Psoas muscle (tissue), 8 donors: ENCODE results near the gene CAPRIN1. TPM values are rescaled to one million over a fixed set of nuclear protein-coding genes. Genes with fewer than 3 reads are reported as not detected.

Experiments
- ATAC-seq, 4 donors: fragments of 200-7000 bp; cut with Tn5 transposase; one replicate each; pipeline ENCODE4 v1.9.1; 2020; ENCODE audit warnings: moderate library complexity in 3 of 4, mild to moderate bottlenecking in 2 of 4
- DNase-seq, 2 donors: peaks; one replicate each; pipeline ENCODE4 v3.0.0-alpha.2; 2020
- H3K27ac ChIP-seq: fragments of 200-600 bp; one replicate; pipeline ENCODE4 v1.8.0; 2022
- H3K27me3 ChIP-seq, 3 donors: fragments of 200-600 bp in 1 of 3; one replicate each; pipeline versions ENCODE4 v1.6.1 to v1.8.0; 2013 to 2022; ENCODE audit warnings: low read length in 2 of 3, mild to moderate bottlenecking in 2 of 3, moderate library complexity in 1 of 3; ENCODE audit not compliant: insufficient read depth in 3 of 3
- H3K36me3 ChIP-seq, 2 donors: fragments of 200-600 bp in 1 of 2; one replicate each; pipeline versions ENCODE4 v1.6.1 to v1.8.0; 2013 to 2022; ENCODE audit warnings: low read depth in 1 of 2, mild to moderate bottlenecking in 1 of 2, moderate library complexity in 1 of 2; ENCODE audit not compliant: insufficient read depth in 1 of 2
- H3K4me1 ChIP-seq: fragments of 200-600 bp; one replicate; pipeline ENCODE4 v1.8.0; 2022
- H3K4me3 ChIP-seq: fragments of 200-600 bp; one replicate; pipeline ENCODE4 v1.8.0; 2022; ENCODE audit warnings: mild to moderate bottlenecking
- H3K9me3 ChIP-seq: fragments of 200-600 bp; one replicate; pipeline ENCODE4 v1.8.0; 2022
- CTCF ChIP-seq: fragments of 200-600 bp; IDR thresholded peaks from one replicate; pipeline ENCODE4 v1.8.0; 2022; ENCODE audit warnings: antibody characterized with exemption
- WGBS, 3 donors: extraction: QIAGEN DNeasy Blood & Tissue Kit; methylation state at CpG; one replicate each; pipeline versions ENCODE4 v1.1.6 to v1.1.7; 2013; 5-methylcytosine and 5-hydroxymethylcytosine counted together
- intact Hi-C, 2 donors: fragments of 100-400 bp; cut with DNase I; formaldehyde crosslinking; loops; one replicate each; pipeline versions ENCODE4 v1.11.0 to v1.14.2; 2022
- polyA plus RNA-seq, 3 donors: library from polyadenylated mRNA; stranded (reverse); fragments of 200-250 nt; gene quantifications; one replicate each; pipeline ENCODE4 v1.2.3, GENCODE V29; 2013
- total RNA-seq, 4 donors: library from RNA; stranded (reverse); fragmentation: NEBNext Ultra II Directional in 2 of 4; extraction: Animal tissue kit (Norgen Biotek cat#: 25700) in 2 of 4; gene quantifications; one replicate each; pipeline versions ENCODE4 v1.2.1 to v1.2.4, GENCODE V29; 2021 to 2023
- donor health status: healthy with polysubstance abuse.
- donor health status: DM: no; HTN: no; CAD: no; lungs with moderate emphysema.
- donor health status: Bipolar disorder and iron deficiency.
- donor health status: healthy.
- donor health status: DM: yes; HTN: yes; CAD: no.
- donor health status: DM: no; HTN: no; CAD: no.
- donor health status: DM: no; HTN: no; CAD: no.
- donor health status: DM: yes; HTN: yes; CAD: no.

The CAPRIN1 gene
- total and polyA plus RNA-seq, 7 donors = 31.4 to 122 (median 70.3) TPM

DNA sequence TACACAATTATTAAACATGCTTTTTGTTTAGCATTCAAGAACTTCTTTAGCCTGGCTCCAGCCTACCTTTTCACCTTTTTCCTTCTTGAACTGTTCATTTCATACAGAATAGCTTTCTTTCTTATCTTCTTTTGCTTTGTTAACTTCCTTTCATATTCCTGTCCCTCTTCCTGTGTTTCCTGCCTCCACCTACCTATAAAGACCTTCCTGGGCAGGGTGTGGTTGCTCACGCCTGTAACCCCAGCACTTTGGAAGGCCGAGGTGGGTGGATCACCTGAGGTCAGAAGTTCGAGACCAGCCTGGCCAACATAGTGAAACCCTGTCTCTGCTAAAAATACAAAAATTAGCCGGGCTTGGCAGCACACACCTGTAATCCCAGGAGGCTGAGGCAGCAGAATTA, 22.9 kb downstream of the CAPRIN1 start:
- WGBS, 3 donors = 24 to 44% (median 38%) methylated on average over 4 of the region's 4 CpGs

DNA sequence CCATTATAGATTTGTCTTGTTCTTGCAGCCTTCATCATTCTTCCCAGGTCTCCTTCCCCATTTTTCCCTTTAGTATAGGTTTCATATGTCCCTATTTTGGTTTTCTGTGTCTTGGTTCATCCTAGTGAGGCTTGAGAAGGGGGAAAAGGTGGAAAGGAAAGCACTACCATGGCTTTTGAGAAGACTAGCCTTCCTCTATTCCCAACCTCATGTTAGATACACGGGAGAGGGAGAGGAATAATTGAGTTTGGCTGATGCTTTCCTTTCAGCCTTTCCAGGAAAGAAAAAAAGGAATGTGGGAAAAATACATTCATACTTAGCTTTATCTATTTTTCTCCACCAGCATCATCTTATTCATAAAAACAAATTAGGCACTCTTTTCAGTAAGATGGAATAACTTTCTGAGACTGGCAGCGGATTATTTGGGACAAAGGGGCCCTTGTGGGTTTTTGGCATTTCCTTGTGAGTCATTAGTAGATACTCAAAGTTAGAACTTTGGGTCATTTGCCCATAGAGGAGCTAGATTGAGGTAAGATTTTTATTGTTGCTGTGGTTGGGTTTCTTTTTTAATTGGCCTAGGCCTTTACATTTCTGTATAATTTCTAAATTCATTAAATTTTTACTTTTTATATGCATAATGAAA, 23.8 kb downstream of the CAPRIN1 start:
- no peaks in the 10 kb centered on the region for H3K9me3 ChIP-seq
- no peak for DNase-seq
- H3K27me3 ChIP-seq = no peaks in the 10 kb centered on the region
- no peak for ATAC-seq
- H3K4me3 ChIP-seq = no peak overlapping the region
- 54 to 61% (median 60%) methylated on average over 2 of the region's 2 CpGs for WGBS, 3 donors
- intact Hi-C loops = loop anchor here in 1 of 2 donors (5.0 kb wide), 1 partner anchor 42 kb away; no protein-coding TSS in a partner anchor
- no peak for TF ChIP-seq CTCF
- H3K27ac ChIP-seq = no peak overlapping the region
- H3K4me1 ChIP-seq = peaks cover 10% of the 10 kb centered on the region
- H3K36me3 ChIP-seq = peaks cover 2 to 89% of the 10 kb centered on the region in 2 donors

More for the DNA sequence above, 22.9 kb downstream of the CAPRIN1 start:
- intact Hi-C loops = no loop called here
- ATAC-seq (no peak), DNase-seq (no peak)
- Histone ChIP-seq H3K4me1 (peaks cover 17% of the 10 kb centered on the region), H3K9me3 (no peaks in the 10 kb centered on the region), H3K4me3 (no peak overlapping the region), H3K36me3 (peaks cover 0 to 80% of the 10 kb centered on the region in 2 donors), H3K27me3 (no peaks in the 10 kb centered on the region), H3K27ac (no peak overlapping the region)
- TF ChIP-seq CTCF = no peak

GRCh38 chr11:34080609-34081008, 29.1 kb downstream of the CAPRIN1 start:
- Histone ChIP-seq H3K4me3 (no peak overlapping the region), H3K27ac (no peak overlapping the region), H3K9me3 (no peaks in the 10 kb centered on the region), H3K4me1 (no peaks in the 10 kb centered on the region), H3K27me3 (no peaks in the 10 kb centered on the region), H3K36me3 (peaks cover 14 to 100% of the 10 kb centered on the region in 2 donors)
- 82 to 87% (median 85%) methylated on average over 4 of the region's 4 CpGs for WGBS, 3 donors
- ATAC-seq (no peak), DNase-seq (no peak)
- TF ChIP-seq CTCF = no peak
- intact Hi-C loops = no loop called here

DNA sequence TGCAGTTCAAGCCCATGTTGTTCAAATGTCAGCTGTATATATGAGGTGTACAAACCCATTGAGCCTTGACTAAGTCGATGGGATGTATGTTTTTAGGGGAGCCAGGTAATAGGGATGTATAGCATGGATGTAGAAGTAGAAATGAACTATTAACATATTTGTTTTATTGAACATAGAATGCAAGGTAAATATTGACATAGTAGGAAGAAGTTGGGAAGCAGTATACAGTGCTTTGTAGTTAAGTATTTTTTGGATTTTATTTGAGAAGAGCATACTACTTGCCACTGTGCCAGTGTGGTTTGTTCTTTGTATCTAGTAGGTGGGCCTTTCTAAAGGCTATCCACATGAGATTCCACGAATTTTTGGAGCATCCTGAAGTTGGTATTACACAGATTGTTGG, 33.1 kb downstream of the CAPRIN1 start:
- peaks cover 17 to 99% of the 10 kb centered on the region in 2 donors for H3K36me3 ChIP-seq
- intact Hi-C loops = loop anchor here in 1 of 2 donors (5.0 kb wide), 1 partner anchor 43 kb away; no protein-coding TSS in a partner anchor
- no peak overlapping the region for H3K4me3 ChIP-seq
- no peaks in the 10 kb centered on the region for H3K27me3 ChIP-seq
- 88 to 90% (median 90%) methylated on average over 2 of the region's 2 CpGs for WGBS, 3 donors
- no peaks in the 10 kb centered on the region for H3K9me3 ChIP-seq
- ATAC-seq (no peak), DNase-seq (no peak)
- no peak for TF ChIP-seq CTCF
- H3K4me1 ChIP-seq = no peaks in the 10 kb centered on the region
- no peak overlapping the region for H3K27ac ChIP-seq
